ENCODE measurements around the gene CSNK1G1.

GRCh38 chr15:64315216-64315615 is 40.8 kb downstream of the CSNK1G1 start:
- TF ChIP-seq CTCF (IDR thresholded peaks at IDR 0.05 in 8 of 11, conservative IDR thresholded peaks at IDR 0.05 in 3 of 11) (no peak), POLR2A (IDR thresholded peaks at IDR 0.05) (no peak), POLR2AphosphoS5 (IDR thresholded peaks at IDR 0.05) (no peak)
